ENCODE data around the gene C10orf71. TPM values are rescaled to one million over a fixed set of nuclear protein-coding genes. Genes with fewer than 3 reads are reported as not detected.

The C10orf71 gene
- total RNA-seq, 1 experiment from 2014 or later: not detected

DNA sequence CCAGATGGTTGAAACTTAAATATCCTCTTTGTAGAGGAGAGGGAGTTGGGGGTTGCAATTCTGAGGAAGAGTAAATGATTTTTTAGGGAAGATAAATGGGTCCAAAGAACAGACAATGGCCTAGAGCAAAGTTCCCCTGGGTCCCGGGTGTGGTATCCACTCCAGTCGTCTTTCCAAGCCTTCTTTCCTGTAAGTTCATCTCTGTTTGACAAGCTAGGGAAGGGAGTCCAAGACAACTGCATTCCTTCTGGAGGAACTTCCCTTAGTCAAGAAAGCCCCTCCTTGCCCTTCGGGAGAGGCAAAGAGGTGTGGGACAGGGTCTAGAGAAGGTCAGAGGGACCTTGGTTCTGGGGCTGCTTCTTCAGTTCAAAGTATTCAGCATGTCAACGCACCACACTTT is 33.4 kb downstream of the C10orf71 start:
- no peak for DNase-seq (ENCODE audit: low read depth)

DNA sequence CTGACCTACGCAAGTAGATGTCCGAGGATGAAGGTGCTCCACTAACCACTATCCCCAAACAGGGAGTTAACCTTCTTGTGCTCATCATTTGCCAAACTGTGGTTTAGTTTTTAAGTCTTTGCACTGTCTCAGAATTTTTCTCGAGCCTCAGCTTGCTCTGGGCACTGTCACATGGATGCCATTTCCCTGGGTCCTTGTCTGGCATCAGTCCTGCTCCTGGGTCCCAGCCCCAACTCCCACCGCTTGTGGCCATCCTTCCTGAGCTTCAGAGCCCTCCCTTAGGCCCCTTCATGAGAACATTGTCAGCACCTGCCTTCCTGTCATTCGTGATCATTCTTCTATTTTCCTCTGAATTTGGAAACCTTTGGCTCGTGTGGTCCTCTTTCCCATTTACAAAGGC is 33.8 kb downstream of the C10orf71 start:
- DNase-seq (ENCODE audit: low read depth): no peak

DNA sequence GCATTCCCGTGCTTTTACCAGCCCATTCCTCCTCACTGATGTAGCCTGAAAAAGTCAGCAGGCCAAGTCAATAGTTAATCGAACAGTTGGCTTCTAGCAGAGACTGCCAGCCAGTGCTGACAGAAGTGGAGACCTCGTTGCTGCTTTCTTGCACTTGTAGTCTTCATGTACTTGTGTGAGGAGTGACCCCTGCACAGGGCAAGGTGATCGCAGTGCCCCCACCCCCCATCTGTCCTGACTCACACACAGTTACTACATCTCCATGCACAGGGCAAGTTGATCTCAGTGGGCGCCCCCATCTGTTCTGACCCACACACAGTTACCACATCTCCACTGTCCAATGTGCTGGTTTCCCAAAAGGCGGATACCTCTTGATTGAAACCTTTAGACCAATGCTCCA is 34.2 kb downstream of the C10orf71 start:
- DNase-seq (ENCODE audit: low read depth): no peak

DNA sequence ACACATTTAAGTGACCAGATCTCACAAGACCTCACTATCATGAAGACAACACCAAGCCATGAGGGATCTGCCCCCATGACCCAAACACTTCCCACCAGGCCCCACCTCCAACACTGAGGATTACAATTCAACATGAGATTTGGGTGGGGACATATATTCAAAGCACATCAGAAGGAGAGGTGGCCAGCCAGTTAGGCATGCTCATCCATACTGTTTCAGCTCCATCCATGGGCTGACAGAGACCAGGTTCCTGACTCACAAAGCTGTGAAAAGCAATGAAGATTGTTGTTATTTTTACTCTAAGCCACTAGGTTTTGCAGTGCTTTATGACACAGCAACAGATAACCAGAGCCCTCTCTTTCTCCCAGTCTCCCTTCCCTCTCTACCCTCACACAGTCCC is 36.0 kb downstream of the C10orf71 start:
- DNase-seq (ENCODE audit: low read depth): no peak

DNA sequence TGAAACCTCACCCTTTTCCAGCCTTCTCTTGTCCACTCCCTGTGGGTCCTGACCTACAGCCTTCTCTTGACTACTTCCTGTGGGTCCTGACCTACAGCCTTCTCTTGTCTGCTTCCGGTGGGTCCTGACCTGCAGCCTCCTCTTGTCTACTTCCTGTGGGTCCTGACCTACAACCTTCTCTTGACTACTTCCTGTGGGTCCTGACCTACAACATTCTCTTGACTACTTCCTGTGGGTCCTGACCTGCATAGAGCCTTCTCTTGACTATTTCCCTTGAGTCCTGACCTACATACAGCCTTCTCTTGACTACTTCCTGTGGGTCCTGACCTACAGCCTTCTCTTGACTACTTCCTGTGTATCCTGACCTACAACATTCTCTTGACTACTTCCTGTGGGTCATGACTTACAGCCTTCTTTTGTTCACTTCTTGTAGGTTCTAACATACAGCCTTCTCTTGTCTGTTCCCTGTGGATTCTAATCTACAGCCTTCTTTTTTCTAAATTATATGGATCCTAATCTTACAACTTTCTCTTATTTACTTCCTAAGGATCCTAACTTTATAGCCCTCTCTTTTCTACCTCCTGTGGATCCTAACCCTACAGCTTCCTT is 36.5 kb downstream of the C10orf71 start:
- DNase-seq (ENCODE audit: low read depth): no peak

DNA sequence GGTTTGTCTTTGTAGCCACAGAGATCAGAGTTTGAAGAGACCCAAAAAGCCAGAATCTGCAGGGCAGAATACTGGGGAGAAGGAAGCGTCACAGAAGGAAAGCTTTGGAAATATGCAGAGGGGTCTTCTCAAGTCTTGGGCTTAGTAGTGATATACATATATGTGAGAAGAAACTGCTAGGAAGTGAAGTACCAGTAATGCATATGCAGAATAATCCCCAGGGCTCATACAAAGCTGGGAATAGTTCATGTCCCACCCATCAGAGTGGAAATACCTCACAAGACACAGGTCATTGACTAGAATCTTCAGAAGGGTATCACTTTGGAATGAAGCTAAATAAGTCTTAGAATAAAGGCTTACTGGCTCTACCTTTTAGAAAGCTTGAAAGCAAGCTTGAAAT is 39.6 kb downstream of the C10orf71 start:
- no peak for DNase-seq (ENCODE audit: low read depth)

DNA sequence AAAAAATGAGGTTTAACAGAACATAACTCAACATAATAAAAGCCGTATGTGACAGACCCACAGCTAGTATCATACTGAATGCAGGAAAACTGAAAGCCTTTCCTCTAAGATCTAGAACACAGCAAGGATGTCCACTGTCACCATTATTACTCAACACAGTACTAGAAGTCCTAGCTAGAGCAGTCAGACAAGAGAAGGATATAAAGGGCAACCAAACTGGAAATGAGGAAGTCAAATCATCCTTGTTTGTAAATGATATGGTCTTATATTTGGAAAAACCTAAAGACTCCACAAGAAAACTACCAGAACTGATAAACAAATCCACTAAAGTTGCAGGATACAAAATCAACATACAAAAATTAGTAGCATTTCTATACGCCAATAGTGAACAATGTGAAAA is 45.9 kb downstream of the C10orf71 start:
- no peak for DNase-seq (ENCODE audit: low read depth)

DNA sequence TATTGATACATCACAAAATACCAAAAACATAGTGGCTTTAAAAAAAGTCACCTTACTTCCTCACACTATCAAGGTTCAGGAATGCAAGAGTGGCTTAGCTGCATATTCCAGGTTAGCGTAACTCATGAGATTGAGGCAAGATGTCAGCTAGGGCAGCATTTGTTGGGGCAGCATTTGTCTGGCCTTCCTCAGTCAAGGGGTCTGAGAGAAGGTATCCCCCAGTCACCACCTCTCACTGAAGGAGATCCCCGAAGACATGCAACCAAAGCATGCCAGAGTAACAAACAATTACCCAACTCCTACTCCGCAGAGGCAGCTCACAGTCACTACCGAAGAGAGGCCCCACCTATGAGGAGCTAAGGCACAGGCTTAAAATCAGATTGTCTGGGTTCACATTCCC is 48.4 kb downstream of the C10orf71 start:
- DNase-seq (ENCODE audit: low read depth): no peak

DNA sequence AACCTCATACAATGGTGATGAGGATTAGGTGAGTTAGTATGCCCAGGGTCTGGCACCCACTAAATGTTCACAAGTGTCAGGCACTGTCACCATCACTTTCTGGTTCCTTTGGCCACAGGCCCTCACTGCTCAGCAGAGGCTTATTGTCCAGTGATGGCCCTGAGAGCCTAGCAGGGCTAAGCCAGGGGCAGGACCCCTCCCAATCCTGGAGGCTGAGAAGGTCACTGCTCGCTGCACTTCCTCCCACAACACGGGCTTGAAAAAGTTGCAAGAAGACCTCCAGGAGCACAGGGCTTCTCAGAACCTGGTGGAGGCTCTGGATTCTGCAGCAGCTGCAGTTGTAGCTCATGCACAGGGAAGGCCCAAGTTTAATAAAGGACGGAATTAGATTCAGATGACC is 48.9 kb downstream of the C10orf71 start:
- DNase-seq (ENCODE audit: low read depth): no peak

DNA sequence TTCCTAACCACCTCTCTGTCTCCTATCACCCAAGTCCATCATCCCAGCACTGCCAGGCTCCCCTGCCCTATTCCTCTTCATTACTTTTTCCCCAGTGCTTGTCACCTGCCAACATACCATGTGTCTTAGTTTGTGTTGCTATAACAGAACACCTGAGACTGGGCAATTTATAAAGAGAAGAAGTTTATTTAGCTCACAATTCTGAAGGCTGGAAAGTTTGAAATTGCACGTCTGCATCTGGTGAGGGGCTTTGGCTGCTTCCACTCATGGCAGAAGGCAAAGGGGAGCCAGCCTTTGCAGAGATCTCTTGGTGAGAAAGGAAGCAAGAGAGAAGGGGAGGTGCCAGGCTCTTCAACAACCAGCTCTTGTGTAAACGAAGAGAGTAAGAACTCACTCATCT is 49.6 kb downstream of the C10orf71 start:
- DNase-seq (ENCODE audit: low read depth): no peak

DNA sequence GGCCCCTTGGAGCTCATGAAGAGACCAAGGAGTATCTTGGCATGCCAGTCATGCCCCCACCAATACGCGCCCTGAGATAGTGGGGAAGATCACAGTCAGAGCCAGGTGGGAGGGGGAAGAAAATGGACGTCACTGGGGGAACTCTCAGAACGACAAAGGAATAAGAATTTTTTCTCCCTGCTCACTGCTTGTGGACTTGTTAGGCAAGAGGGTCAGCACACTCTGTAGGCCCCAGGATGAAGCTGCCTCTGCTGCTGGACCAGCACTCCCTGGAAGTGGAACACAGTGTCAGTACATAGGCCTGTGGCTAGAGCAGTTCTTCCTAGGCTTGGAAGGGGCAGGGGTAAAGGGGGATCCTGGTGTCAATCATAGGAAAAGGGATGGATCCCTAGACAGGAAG is 50.4 kb downstream of the C10orf71 start:
- no peak for DNase-seq (ENCODE audit: low read depth)

DNA sequence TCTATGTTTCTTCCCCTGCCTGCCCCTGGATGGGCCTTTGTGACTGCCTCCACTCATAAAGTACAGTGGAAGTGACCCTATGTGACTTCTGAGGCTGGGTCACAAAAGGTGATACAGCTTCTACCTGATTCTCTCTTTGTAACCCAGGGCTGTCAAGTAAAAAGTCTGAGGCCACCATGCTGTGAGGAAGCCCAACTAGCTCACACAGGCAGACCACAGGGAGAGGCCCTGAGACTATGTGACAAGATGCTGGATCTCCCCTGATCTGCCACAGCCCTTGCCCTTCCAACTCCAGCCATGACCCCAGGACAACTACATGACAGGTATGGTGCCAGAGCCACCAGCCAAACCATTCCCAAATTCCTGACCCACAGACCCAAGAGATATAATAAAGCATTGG is 51.2 kb downstream of the C10orf71 start:
- no peak for DNase-seq (ENCODE audit: low read depth)

DNA sequence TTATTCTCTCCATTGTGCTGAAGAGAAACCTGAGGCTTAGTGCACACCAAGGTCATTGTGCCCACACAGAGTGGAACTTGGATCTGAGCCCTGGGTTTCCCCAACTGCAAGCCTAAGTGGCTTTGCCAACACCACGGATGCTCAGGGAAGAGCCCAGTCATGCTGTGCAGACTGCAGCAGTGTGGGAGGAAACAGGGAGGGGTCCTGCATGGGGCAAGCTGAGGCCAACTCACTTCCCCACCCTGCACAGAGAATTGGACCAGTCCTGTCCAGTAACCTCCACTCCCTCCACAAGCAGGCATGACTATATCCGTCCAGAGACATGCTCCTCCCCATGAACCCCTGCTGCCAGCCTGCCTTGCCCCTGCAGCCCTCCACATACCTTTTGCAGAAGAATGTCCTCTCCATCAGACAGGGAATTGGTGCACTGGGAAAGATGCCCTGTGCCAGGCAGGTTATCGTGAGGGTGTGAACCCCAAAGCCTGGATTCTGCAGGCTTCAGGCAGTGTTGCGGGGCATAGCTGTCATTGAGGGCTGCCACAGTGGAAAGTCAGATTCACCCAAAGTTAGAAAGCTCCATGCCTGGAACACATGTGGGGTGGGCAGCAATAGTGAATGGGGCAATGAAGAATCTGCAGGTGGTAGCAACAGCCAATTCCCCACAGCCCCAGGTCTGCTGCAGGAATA is 52.0 kb downstream of the C10orf71 start:
- no peak for DNase-seq (ENCODE audit: low read depth)

DNA sequence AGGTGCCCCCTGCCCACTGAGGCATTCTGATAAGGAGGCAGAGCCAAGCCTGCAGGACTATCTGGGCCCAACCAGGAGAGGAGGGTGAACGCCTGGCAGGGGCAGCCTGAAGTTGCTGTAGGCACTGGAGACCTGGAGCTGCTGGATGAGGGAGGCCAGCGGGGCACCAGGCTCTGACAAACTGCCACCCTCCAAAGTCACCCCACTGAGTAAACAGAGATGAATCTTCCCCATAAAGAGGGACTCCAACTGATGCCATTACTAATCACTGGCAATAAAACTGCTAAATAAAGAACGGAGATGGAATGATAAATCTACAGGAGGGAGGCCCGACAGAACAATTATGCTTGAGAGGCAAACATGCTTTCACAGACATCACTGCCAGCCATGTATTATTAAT is 52.7 kb downstream of the C10orf71 start:
- no peak for DNase-seq (ENCODE audit: low read depth)

DNA sequence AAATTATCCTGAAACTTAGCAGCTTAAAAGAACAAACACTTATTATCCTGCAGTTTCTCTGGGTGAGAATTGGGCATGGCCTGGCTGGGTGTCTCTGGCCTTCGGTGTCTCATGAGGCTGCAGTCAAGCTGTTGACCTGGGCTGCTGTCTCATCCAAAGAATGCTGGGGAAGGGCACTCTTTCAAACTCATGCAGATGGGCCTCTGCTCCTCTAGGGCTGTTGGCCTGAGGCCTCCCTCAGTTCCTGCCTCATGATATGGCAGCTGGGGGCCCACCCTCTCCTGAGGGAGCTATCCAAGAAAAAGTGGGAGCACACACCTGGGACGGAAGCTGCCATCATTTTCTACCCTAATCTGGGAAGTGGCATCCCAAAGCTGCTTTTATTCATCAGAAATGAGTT is 53.4 kb downstream of the C10orf71 start:
- DNase-seq (ENCODE audit: low read depth): no peak

DNA sequence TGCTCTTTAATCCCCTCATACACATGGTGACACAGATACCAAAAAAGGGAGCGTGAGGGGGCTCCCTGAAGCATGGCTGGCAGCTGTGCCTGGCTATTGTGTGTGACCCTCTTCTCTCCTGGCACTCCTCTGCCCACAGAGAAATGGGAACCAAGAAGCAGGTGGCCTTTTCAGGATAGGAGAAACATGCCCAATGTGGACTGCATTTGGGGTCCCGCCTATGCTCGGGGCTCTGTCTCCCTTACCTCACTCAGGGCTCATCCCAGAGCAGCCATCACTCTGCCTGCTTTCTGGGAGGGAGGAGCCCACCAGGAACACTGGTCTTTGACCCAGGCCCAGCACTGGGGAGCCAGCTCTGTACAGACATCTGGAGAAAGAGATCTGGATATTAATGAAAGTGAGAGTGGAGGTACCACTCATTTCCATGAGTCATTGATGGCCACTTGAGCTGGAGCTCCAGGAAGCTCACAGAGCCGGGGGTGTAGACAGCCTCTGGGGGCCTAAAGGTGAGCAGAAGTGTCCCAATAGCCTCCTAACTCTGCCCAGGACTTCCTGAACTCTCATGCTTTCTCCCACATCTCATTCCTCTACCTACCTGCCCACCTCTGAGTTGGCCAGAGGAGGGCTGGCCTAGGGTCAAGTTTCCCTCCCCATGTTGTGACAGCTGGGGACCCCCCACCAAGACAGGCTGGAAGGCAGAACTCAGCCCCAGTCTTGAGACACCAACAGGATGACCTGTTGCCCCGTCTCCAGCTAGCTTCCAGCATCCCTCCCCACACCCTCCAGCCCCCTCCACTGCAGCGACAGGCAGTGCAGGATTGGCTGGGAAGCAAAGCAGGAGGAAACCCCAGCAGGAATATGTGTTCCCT is 54.3 kb downstream of the C10orf71 start:
- DNase-seq (ENCODE audit: low read depth): no peak

DNA sequence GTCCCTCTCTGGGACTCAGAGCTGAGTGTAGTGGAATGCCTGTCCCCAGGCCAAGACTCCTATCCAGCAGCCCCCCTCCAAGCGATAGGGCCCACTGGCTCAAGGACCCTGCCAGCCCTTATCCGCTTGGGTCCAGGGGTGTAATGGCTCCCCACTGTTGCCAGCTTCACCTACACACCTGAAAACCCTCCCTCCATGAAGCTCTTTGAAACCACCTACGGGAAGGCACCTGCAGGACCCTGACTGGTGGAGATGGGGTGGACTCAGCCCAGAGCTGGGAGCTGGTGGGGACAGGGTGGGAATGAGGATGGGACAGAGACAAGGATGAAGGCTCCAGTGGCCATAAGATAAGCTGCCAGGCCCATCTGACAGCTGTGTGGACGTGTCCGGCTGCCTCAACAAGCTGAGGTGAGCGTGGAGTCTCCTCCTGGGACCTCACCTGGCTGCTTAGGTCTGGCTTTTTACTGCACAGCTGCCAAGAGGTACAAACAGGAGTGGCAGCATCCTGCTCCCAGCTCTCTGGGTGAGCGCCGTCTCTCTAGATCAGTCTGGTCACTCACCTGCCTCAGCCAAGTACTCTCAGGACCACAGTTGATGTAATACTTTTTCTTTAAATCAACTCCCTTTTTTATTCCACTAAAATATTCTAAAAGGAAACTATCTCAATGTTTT is 55.1 kb downstream of the C10orf71 start:
- no peak for DNase-seq (ENCODE audit: low read depth)

DNA sequence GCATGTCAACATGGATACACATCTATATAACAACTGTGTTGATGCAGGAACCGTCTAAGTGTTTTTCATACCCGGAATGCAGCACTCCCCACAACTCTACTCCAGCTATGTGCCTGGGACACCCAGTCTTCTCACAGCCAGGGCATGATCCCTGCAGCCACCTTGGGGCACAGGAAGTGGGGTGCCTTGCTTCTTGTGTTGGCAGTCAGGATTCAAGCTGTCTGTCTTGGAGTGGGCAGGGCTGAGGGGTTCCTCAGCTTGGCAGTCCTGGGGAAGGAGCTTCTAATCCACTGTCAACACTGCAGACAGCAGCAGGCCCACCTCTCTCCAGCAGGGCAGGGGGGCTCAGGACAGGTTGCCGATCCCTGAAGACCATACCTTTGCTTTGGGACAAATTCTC is 55.6 kb downstream of the C10orf71 start:
- no peak for DNase-seq (ENCODE audit: low read depth)

DNA sequence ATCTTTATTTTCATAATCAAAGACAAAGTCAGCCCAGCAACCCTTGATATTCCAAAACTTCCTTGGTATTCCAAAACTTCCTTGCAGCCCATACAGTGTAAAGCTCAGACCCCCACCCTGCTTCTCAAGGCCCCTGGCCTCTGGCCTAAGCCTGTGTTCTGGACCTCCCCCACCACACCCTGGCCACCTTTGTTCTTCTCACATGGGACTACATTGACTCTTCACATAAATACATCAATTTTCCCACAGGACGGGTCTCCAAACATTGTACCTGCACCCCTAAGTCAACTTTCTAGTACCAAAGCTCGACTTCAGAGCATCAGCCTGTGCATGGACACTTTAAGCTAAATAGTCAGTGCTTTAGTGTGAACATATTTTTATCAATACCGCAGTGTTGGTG is 56.3 kb downstream of the C10orf71 start:
- DNase-seq (ENCODE audit: low read depth): no peak

DNA sequence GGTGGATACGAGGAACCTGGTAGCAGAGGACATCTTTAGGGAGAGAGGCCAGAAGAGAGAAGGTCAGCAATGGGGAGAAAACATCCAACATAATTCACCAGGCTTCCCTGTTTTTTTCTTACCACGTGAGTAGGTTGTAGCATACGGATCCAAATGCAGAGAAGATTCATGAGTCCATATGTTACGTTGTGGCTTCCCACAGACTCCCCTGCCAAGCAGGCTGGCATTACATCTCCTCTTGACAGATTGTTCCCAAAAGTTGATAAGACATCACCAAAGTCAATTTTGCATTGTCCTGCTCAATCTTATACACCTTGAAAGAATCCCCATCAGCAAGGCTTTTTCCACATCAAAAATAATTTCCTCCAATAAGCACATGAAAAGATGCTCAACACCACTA is 57.2 kb downstream of the C10orf71 start:
- no peak for DNase-seq (ENCODE audit: low read depth)

DNA sequence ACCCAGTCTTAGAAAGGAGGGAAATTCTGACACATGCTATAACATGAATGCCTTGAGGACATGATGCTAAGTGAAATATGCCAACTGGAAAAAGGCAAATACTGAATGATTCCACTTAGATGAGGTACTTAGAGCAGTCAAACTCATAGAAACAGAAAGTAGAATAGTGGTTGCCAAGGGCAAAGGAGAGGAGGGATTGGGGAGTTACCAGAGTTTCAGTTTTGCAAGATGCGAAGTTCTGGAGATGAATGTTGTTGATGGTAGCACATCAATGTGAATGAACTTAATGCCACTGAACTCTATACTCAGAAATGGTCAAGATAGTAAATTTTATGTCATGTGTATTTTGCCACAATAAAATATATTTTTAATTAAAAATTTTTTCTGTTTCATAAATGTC is 58.0 kb downstream of the C10orf71 start:
- DNase-seq (ENCODE audit: low read depth): no peak

DNA sequence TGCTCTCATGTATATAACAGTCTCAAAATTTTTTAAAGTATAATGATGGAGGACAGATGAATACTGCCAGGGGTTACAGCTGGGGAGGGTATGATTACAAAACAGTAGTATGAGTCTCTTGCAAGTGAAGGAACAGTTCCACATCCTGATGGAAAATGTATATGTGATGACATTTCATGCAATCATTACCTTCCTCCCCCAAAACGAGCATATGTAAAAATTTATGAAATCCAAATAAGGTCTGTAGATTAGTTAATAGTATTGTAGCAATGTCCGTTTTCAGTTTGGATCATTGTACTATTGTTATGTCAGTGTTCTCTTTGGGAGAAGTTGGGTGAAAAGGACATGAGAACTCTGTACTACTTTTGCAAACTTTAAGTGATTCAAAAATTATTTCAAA is 58.9 kb downstream of the C10orf71 start:
- no peak for DNase-seq (ENCODE audit: low read depth)
